NOMO-1 treated with DMSO at 0.1 percent for 48 hours (cell line): ENCODE results near the gene AMZ1.
A peak's percentile ranks its signal among the peaks of the same experiment; 100 is the strongest.
"Not testable (repeated sequence)": the region's sequence is repeated elsewhere in the genome, so short reads cannot be mapped to it uniquely, and the experiment has no call there.

Source experiments
- DNase-seq: peaks from one replicate; lab custom pipeline; 2025; ENCODE audit not compliant: unreplicated experiment; lab: John Stamatoyannopoulos, UW

The AMZ1 gene

DNA sequence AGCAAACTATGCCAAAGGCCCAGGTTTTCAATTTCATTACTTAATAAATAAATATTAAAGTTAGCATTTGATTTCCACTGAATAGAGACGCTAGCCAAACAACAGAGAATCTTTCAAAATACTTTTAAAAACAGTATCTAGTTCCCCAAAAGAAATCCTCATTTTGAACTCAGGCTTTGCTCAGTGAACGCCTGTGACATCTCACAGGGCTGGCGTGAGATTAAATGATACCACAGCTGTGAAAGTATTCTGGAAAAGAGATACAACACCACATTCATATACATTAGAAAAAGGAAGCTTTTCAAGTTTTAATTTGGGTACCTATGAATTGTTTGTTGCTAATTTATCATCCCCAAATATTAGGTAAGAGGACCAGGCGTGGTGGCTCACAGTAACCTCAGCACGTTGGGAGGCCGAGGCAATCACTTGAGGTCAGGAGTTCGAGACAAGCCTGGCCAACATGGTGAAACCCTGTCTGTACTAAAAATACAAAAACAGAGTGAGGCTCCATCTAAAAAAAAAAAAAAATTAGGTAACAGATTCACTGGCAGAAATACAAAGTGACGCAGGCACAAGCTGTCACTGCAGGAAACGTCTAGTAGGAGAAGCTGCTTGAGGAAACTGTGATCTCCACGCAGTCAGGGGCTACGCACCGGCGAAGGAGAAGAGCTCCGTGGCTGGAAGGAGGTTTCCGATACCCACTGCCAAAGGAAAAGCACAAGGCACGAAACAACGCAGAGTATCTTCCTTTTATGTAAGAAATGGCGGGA, 50.0 kb downstream of the AMZ1 start:
- DNase-seq, result peak; percentile 81

DNA sequence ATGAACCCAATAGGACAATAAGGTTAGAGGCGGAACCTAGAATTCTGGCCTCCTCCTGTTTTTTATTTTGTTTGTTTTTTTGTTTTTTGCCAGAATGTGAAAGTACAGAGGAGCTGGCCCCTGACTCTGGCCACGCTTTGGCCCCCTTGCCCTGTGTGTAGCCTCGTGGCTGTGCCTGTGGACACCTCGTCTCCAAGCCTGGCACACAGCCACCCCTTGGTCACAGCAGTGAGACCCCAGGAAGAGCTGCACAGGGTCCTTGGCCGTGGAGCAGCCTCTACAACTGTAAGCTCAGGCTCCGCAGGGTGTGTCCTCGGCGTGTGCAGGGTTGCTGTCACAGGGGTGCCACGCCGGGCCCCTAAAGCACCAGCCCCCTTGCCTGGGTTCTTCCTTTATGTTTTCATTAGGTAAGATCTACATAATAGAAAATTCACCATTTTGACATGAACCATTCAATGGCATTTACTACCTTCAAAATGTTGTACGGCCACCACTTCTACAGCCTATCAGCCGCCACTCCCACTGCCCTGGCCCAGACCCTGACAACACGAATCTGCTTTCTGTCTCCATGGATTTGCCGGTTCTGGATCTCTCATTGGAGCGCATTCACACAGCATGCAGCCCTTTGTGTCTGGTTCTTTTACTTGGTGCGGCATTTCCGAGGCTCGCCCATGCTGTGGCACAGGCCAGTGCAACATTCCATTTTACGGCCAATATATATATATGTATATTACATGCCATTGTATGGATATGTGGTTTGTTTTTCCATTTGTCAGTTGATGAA, 51.0 kb downstream of the AMZ1 start:
- DNase-seq, result no peak

DNA sequence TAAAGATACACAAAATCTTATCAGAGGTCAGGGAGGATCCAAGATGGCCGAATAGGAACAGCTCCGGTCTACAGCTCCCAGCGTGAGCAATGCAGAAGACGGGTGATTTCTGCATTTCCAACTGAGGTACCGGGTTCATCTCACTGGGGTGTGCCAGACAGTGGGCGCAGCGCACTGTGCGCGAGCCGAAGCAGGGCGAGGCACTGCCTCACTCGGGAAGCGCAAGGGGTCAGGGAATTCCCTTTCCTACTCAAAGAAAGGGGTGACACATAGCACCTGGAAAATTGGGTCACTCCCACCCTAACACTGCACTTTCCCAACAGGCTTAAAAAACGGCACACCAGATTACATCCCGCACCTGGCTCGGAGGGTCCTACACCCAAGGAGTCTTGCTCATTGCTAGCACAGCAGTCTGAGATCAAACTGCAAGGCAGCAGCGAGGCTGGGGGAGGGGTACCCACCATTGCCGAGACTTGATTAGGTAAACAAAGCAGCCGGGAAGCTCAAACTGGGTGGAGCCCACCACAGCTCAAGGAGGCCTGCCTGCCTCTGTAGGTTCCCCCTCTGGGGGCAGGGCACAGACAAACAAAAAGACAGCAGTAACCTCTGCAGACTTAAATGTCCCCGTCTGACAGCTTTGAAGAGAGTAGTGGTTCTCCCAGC, 55.7 kb downstream of the AMZ1 start:
- DNase-seq, result not testable (repeated sequence)

DNA sequence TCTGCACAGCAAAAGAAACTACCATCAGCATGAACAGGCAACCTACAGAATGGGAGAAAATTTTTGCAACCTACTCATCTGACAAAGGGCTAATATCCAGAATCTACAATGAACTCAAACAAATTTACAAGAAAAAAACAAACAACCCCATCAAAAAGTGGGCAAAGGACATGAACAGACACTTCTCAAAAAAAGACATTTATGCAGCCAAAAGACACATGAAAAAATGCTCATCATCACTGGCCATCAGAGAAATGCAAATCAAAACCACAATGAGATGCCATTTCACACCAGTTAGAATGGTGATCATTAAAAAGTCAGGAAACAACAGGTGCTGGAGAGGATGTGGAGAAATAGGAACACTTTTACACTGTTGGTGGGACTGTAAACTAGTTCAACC, 60.7 kb downstream of the AMZ1 start:
- not testable (repeated sequence) for DNase-seq

DNA sequence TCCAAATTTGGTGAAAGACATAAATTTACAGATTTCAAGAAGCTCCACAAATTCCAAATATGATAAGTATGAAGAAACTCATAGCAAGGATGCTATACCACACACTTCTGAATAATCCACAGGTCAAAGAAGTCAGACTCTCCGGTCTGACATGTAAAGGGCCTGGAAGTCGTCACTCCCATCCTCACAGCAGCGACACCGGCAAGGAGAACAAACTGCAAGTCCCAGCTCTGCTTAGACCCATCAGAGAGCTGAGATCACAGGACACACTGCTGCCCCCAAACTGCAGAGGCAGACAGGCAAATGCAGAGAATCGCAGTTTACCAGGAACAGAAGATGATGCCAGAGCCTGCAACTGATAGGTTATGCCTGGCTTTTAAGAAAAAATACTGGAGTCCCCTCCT, 62.0 kb downstream of the AMZ1 start:
- no peak for DNase-seq

DNA sequence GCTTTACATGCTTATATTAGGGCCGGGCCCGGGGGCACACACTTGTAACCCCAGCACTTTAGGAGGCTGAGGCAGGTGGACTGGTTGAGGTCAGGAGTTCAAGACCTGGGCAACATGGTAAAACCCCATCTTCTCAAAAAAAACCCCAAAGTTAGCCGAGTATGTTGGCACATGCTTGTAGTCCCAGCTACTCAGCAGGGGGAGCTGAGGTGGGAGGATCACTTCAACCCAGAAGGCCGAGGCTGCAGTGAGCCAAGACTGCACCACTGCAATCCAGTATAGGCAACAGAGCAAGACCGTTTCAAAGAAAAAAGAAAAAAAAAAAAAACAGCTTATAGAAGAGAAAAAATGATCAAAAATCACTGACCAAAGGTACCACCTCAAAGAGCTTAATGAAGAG, 63.1 kb downstream of the AMZ1 start:
- DNase-seq, result no peak

DNA sequence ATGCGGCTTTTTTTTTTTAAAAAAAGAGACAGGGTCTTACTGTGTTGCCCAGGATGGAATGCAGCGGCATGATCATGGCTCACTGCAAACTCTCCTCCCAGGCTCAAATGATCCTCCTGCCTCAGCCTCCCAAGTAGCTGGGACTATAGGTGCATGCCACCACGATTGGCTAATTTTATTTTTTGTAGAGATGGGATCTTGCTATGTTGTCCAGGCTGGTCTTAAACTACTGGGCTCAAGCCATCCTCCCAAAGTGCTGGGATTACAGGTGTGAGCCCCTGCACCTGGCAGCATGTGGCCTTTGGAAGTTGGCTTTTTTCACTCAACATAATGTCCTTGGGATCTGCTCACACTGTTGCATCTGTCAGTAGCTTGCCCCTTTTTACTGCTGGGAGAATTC, 65.1 kb downstream of the AMZ1 start:
- no peak for DNase-seq

DNA sequence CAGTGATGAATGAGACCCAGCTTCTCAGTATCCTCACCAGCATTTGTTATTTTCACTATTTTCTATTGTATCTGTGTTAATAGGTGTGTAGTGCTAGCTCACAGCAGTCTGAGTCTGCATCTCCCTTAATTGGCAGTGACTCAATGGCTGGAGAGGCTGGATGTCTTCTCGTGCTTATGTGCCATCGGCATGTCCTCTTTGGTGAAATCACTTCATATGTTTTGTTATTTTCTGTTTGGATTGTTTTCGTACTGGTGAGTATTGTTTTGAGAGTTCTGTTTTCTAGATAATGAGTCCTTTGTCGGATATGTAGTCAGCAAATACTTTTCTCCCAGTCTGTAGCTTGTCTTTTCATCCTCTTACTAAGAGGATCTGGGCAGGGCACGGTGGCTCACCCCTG, 66.1 kb downstream of the AMZ1 start:
- DNase-seq, result no peak

DNA sequence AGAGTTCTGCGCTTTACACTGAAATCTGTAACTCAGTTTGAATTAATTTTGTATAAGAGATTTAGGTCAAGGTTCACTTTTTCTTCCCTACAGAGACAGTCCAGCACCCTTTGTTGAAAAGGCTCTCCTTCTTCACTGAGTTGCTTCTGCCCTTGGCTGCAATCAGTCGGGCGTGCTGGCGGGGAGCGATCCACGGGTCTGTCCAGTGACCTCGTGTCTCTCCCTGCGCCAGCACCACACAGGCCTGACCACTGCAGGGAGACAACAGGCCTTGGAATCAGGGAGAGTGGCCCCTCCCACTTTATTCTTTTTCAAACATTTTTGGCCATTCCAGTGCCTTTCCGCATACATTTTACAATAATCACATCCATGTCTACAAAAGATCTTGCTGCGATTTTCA, 66.9 kb downstream of the AMZ1 start:
- DNase-seq, result no peak

DNA sequence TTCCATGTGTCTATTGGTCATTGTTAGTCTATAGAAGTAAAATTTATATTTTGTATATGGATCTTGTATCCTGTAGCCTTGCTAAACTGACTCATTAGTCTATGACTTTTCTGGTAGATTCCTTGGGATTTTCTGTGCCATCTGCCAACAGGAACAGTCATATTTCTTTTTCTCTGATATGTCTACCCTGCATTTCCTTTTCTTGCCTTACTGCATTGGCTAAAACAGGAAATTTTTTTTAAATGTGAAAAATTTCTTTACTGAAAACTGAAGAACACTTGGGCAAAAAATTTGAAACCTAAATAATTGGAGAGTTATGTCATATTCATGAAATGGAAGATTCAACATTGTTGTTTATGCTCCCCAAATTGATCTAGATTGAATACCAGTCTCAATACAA, 67.5 kb downstream of the AMZ1 start:
- DNase-seq, result no peak

DNA sequence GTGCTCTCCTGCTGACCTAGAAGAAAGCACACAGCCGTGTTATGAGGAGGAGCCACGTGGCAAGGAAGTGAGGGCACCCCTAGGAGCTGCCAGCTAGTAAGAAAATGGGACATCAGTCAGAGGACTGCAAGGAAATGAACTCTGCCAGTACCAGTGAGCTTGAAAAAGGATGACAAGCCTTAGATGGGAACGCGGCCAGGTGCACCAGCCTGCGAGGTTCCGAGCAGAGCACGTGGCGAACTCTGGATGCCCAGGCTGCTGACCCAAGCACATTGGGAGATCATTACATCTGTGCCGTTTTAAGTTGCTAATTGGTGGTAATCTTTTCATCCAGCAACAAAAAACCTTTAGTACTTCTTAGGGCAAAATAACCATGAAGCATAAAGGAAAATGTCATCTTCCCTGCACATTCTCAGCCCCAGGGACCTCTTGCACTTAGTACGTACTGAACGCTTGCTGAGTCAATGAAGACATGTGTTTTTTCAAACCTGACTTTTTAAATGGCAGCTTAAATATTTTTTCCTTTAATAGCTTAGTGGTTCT, 69.4 kb downstream of the AMZ1 start:
- no peak for DNase-seq

DNA sequence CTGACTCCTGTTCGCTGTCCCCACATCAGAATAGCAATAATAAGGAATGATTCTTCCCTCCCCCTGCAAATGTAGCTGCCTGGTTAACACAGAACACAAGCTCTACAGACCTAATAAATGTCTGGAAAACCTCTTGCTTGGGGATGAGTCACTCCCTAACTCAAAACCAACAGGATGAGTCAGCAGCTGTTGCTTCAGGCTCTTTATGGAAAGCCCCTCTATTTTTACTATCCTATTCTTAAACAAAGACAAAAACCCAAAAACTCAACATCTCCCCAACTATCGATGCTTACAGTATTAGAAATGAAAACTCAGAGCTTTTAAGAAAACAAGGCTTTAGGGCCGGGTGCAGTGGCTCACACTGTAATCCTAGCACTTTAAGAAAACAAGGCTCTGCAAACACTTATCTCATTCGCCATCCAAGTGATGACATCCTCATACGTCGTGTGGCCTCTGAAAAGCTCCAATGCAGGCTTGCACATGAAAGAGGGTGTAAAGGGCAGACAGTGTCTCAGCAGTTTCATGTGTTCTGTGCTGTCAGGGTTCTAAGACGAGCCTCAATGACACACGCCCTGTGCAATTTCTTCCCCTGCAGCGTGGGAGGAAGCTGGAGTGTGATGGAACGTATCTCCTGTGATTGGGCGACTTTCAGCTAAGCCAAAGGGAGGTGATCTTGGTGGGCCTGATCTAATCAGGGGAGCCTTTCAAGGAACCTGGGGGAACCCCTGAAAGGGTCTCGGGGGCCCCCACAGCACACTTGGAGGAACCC, 70.1 kb downstream of the AMZ1 start:
- peak; percentile 89 for DNase-seq

DNA sequence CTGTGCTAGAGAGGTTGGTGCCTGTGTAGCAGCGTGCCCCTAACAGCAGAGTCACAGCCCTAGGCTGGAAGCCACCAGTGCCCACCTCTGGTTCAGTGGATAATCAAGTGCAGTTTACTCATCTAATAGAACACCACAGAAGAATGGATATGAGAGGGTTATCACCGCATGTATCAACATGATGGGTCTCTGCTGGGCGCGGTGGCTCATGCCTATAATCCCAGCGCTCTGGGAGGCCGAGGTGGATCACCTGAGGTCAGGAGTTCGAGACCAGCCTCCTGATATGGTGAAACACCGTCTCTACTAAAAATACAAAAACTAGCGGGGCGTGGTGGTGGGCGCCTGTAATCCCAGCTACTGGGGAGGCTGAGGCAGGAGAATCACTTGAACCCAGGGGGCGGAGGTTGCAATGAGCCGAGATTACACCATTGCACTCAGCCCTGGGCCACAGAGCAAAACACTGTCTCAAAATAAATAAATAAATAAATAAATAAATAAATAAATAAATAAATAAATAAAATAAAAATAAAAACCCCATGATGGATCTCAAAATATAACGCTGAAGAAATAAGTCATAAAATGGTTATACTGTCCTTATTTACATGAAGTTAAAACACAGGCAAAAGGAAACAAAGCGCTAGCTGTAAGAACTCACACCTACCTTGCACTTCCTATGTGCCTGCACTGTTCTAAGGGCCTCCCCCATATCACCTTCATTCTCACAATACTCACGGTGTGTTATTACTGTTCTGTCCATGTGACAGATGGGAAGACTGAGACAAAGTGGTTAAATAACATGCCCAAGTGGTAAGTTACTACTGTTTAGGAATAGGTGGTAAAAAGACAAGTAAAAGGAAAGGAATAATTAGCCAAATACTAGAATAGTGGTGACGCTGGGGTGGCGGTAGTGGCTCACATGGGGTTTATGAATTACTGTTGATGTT, 70.9 kb downstream of the AMZ1 start:
- DNase-seq, result no peak

DNA sequence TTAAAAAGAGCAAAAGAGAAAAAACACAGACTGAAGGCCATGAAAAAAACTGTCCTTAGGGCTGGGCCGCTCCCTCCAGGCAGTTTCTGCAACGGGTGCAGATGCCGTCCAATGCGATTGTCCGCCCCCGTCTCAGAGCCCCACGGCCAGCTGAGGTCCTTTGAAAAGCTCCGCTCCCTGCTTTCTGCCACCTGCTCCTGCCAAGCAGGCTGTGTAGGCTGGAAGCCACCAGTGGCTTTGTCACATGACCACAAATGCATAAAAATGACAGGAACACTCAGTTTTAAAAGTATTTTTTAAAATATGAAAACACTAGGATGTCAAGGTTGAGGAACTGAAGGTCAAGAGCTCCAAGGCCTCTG, 71.7 kb downstream of the AMZ1 start:
- DNase-seq, result no peak

DNA sequence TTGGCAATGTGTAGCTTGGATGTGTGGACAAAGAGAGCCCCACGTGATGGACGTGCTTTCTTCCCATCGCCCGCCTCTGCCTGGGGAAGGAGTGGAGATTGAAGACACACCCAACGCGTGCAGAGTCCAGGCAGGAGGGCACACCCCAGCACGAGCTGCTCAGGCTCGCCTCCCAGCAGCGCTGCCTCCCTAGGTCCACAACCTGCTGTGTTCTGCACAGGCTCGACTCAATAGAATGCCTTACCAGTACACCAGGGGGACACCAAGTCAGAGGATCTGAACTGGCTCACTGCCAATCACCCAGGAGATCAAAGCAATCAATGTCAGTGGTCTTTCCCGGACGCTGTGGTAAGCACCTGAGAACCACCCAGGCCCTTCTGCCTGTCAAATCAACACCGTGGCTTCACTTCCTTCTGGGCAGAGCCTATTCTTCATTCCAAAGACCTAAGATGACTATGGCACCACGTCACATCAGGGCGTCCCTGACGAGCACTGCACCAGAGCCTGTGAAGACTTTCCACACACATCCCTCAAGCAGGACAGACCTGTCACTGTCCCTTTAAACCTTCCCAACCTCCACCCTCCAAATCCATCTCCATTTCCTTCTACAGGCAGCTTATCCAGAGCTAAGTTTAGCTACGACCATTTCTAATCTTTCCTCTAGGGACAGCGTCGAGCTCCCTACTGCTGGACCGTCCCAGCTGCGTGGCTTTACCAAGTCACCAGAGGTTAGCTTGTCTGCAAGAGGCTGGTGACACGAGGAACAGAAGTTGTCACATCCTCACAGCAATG, 72.3 kb downstream of the AMZ1 start:
- peak; percentile 2 for DNase-seq

DNA sequence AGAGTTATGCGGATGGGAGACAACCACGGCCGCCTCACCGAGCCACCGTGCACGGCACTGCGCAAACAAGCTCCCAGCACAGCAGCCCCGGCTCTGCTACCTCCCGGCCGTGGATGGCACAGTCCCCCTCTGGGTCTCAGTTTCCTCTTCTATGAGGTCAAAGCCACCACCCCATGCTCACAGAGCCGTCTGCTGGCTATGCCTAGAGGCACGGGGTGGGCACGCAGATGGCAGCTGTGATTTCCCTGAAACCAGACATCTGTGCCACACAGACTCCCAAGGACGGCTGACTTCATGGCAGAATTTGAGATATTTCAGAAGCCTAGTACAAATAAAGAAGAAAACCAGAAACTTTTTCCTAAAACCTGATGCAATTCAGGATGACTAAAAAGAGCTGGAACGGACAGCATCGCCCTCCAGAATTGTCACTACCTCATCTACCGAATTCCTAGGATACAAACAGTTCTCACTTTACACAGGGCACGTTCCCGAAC, 73.2 kb downstream of the AMZ1 start:
- DNase-seq, result no peak

DNA sequence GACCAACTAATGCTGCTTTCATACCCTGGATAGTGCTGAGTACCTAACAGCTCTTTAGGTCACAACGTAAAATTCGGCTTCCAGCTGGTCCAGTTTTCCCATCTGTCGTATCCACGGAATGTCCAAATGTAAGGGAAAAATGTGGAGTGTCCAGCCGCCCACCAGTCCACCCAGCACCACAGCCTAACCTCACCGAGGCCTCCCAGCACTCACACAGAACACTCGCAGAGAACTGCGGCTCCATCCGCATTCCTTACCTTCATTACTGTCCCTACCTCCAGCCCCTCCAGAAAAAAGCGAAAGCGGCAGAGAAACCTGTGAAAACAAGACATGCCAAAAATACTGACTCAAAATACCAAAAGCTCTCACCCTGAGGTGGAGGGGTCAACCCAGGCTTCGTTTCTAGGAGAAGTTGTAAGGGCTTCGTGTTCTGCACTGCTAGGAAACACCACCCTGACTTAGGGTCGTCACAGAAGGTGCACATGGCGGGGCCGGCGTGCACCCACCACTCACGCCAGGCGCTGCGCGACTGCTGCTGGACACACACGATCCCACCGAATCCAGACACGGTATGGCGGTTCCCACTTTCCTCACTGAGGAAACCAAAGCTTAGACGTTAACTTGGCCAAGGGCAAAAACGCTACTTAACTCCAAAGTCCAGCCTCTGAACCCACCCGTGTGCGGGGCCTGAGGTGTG, 73.9 kb downstream of the AMZ1 start:
- DNase-seq, result no peak

DNA sequence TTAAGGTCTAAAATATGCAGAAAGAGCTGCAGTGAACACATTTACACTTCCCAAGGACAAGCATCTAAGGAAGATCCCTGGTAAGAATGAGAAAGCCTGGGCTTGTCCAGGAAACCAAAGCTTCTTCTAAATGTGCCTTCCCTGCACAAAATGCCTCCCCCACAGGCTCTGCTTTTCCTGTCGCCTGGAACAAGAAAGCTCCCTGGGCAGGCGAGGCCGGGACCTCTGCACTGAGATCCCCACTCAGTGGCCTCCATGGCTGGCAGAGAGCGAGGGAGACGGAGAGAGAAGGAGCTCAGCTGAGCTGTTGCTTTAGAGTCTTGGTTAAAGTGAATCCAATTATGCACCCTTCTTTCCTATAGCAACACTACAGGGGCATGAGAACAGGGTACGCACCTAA, 75.6 kb downstream of the AMZ1 start:
- no peak for DNase-seq
